ENCODE data around the gene FAM234B.

DNA sequence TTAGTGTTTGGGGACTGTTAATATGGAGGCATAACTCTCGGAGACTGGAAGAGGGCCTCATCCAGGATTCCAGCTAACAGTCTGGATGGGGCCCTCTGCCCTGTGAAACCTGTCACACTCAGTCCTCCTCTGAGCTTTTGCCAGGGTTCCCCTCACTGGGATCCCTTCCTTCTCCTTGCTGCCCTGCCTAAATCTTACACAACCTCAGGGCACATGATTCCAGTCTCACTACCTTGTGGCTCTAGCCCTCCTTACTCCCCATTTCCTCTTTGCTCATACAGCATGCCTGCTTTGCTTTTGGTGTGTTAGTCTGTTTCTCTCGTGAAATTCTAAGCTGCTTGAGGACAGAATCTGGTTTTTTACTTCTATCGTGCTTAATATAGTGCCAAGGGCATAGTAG, 60.2 kb downstream of the FAM234B start:
- no peak for TF ChIP-seq EZH2 (IDR thresholded peaks at IDR 0.05; ENCODE audit: low read depth)
- TF ChIP-seq, protein P1, sequence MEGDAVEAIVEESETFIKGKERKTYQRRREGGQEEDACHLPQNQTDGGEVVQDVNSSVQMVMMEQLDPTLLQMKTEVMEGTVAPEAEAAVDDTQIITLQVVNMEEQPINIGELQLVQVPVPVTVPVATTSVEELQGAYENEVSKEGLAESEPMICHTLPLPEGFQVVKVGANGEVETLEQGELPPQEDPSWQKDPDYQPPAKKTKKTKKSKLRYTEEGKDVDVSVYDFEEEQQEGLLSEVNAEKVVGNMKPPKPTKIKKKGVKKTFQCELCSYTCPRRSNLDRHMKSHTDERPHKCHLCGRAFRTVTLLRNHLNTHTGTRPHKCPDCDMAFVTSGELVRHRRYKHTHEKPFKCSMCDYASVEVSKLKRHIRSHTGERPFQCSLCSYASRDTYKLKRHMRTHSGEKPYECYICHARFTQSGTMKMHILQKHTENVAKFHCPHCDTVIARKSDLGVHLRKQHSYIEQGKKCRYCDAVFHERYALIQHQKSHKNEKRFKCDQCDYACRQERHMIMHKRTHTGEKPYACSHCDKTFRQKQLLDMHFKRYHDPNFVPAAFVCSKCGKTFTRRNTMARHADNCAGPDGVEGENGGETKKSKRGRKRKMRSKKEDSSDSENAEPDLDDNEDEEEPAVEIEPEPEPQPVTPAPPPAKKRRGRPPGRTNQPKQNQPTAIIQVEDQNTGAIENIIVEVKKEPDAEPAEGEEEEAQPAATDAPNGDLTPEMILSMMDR (conservative IDR thresholded peaks at IDR 0.05) = no peak
